GM23338 (cell line): Measurements from ENCODE around the gene PEAK3. TPM values are rescaled to one million over a fixed set of nuclear protein-coding genes. Genes with fewer than 3 reads are reported as not detected.

Source experiments
- ATAC-seq: fragments of 200-7000 bp; cut with Tn5 transposase; 3 replicates; pipeline ENCODE4 v1.9.1; 2020
- DNase-seq: peaks from one replicate; pipeline ENCODE4 v3.0.0-alpha.2; 2015; ENCODE audit warnings: low spot score
- H2AFZ ChIP-seq: fragments of 200-600 bp; sonication (generic); 2 replicates; pipeline ENCODE4 v1.8.0; 2016; ENCODE audit warnings: antibody characterized with exemption, mild to moderate bottlenecking, moderate library complexity
- H3F3A ChIP-seq: fragments of 200-600 bp; sonication (generic); replicated peaks from 2 replicates; pipeline ENCODE4 v1.8.0; 2017; ENCODE audit warnings: antibody characterized with exemption, mixed run types, low read depth
- H3K27ac ChIP-seq: fragments of 200-600 bp; sonication (generic); 2 replicates; pipeline ENCODE4 v1.6.1; 2016; ENCODE audit warnings: low read depth
- H3K27me3 ChIP-seq: fragments of 200-600 bp; sonication (generic); 2 replicates; pipeline ENCODE4 v1.8.0; 2016; ENCODE audit warnings: mild to moderate bottlenecking, mixed run types, moderate library complexity; ENCODE audit not compliant: insufficient read depth
- H3K36me3 ChIP-seq: fragments of 200-600 bp; sonication (generic); 2 replicates; pipeline ENCODE4 v1.8.0; 2016; ENCODE audit warnings: mild to moderate bottlenecking; ENCODE audit not compliant: insufficient read depth
- H3K4me1 ChIP-seq: fragments of 200-600 bp; sonication (generic); 2 replicates; pipeline ENCODE4 v1.8.0; 2016; ENCODE audit warnings: mild to moderate bottlenecking, moderate library complexity; ENCODE audit not compliant: insufficient read depth
- H3K4me2 ChIP-seq: fragments of 200-600 bp; sonication (generic); 2 replicates; pipeline ENCODE4 v1.7.1; 2017; ENCODE audit warnings: mixed run types
- H3K4me3 ChIP-seq: fragments of 200-600 bp; sonication (generic); 2 replicates; pipeline ENCODE4 v1.6.1; 2016; ENCODE audit warnings: mixed run types
- H3K79me2 ChIP-seq: fragments of 200-600 bp; sonication (generic); replicated peaks from 2 replicates; pipeline ENCODE4 v1.8.0; 2017; ENCODE audit warnings: mild to moderate bottlenecking; ENCODE audit not compliant: insufficient read depth
- H3K9me2 ChIP-seq: fragments of 200-600 bp; sonication (generic); 2 replicates; pipeline ENCODE4 v1.8.0; 2017; ENCODE audit not compliant: insufficient read depth
- H4K20me1 ChIP-seq: fragments of 200-600 bp; sonication (generic); replicated peaks from 2 replicates; pipeline ENCODE4 v1.8.0; 2017; ENCODE audit warnings: mild to moderate bottlenecking; ENCODE audit not compliant: insufficient read depth
- H3K27ac Mint-ChIP-seq: 2 replicates; pipeline ENCODE4 v1.8.0; 2020; ENCODE audit warnings: inconsistent platforms, mild to moderate bottlenecking, moderate library complexity, mixed read lengths
- H3K27me3 Mint-ChIP-seq: 3 replicates; pipeline ENCODE4 v1.8.0; 2022; ENCODE audit warnings: low read depth, mild to moderate bottlenecking, moderate library complexity, mixed read lengths, inconsistent platforms; ENCODE audit not compliant: insufficient read depth, poor library complexity
- H3K36me3 Mint-ChIP-seq: 3 replicates; pipeline ENCODE4 v1.8.0; 2021; ENCODE audit warnings: low read depth, mild to moderate bottlenecking, inconsistent platforms, moderate library complexity, mixed read lengths
- H3K4me1 Mint-ChIP-seq: 3 replicates; pipeline ENCODE4 v1.8.0; 2020; ENCODE audit warnings: mild to moderate bottlenecking, inconsistent platforms, mixed read lengths
- H3K4me3 Mint-ChIP-seq: 3 replicates; pipeline ENCODE4 v1.8.0; 2021; ENCODE audit warnings: moderate library complexity, mild to moderate bottlenecking, inconsistent platforms, mixed read lengths
- H3K9me3 Mint-ChIP-seq: 3 replicates; pipeline ENCODE4 v1.8.0; 2020; ENCODE audit warnings: moderate library complexity, mild to moderate bottlenecking, inconsistent platforms, mixed read lengths
- CREB1 ChIP-seq: fragments of 250-450 bp; sonication (Bioruptor Pico); IDR thresholded peaks from 2 replicates; pipeline ENCODE4 v1.5.0; 2020; ENCODE audit warnings: low read depth, mild to moderate bottlenecking, moderate library complexity
- EZH2 ChIP-seq: fragments of 200-600 bp; sonication (generic); IDR thresholded peaks from one replicate; pipeline ENCODE4 v1.8.0; 2017; ENCODE audit warnings: antibody characterized with exemption, mild to moderate bottlenecking, low read depth; ENCODE audit not compliant: unreplicated experiment
- EZH2phosphoT487 ChIP-seq: fragments of 200-600 bp; sonication (generic); IDR thresholded peaks from one replicate; pipeline ENCODE4 v1.8.1; 2018; ENCODE audit warnings: antibody characterized with exemption; ENCODE audit not compliant: unreplicated experiment
- JUNB ChIP-seq: IDR thresholded peaks from one replicate; pipeline ENCODE4 v1.6.1; 2016; ENCODE audit warnings: antibody characterized with exemption; ENCODE audit not compliant: unreplicated experiment
- NANOG ChIP-seq: IDR thresholded peaks from 2 replicates; pipeline ENCODE4 v1.6.1; 2016; ENCODE audit warnings: antibody characterized with exemption, borderline replicate concordance
- POLR2AphosphoS5 ChIP-seq: IDR thresholded peaks from 2 replicates; pipeline ENCODE4 v1.6.1; 2016; ENCODE audit warnings: antibody characterized with exemption, low read depth
- STAT1 ChIP-seq: IDR thresholded peaks from one replicate; pipeline ENCODE4 v1.6.1; 2016; ENCODE audit warnings: antibody characterized with exemption; ENCODE audit not compliant: unreplicated experiment
- ZNF114 ChIP-seq: fragments of 250-450 bp; sonication (Bioruptor Pico); IDR thresholded peaks from 2 replicates; pipeline ENCODE4 v1.5.0; 2020; ENCODE audit warnings: mild to moderate bottlenecking, moderate library complexity
- ZNF331 ChIP-seq: fragments of 250-450 bp; sonication (Bioruptor Pico); IDR thresholded peaks from 2 replicates; pipeline ENCODE4 v1.5.0; 2020; ENCODE audit warnings: low read depth, mild to moderate bottlenecking, moderate library complexity
- polyA plus RNA-seq: library from polyadenylated mRNA; unstranded; fragments of >200 nt; fragmentation: Nextera tagmentation; extraction: Ambion mirVana; gene quantifications from 2 replicates; pipeline ENCODE4 v1.2.1, GENCODE V29; 2016
- total RNA-seq: library from RNA; depleted of rRNA; stranded (reverse); fragments of >200 nt; shearing (Covaris generic); gene quantifications from 2 replicates; pipeline ENCODE4 v1.2.3, GENCODE V29; 2014
- TF ChIP-seq, protein P1 (sequence below): IDR thresholded peaks from one replicate; pipeline ENCODE4 v1.6.1; 2018; ENCODE audit warnings: antibody characterized with exemption; ENCODE audit not compliant: unreplicated experiment
- TF ChIP-seq, protein P2 (sequence below): IDR thresholded peaks from 2 replicates; pipeline ENCODE4 v1.6.1; 2016; ENCODE audit warnings: antibody characterized with exemption
- TF ChIP-seq, protein P3 (sequence below), 2 experiments: fragments of 200-600 bp in 1 of 2; sonication (generic) in 1 of 2; conservative IDR thresholded peaks; 2 replicates each; pipeline versions ENCODE4 v1.5.1 to v1.6.1; 2016 to 2017; ENCODE audit warnings: antibody characterized with exemption in 2 of 2, low read depth in 2 of 2, mild to moderate bottlenecking in 2 of 2, moderate library complexity in 1 of 2
- TF ChIP-seq, protein P4 (sequence below): fragments of 250-450 bp; sonication (Bioruptor Pico); IDR thresholded peaks from 2 replicates; pipeline ENCODE4 v1.5.0; 2020; ENCODE audit warnings: mild to moderate bottlenecking, moderate library complexity

PEAK3 gene
- total and polyA plus RNA-seq, 2 experiments from 2014 or later = not detected

DNA sequence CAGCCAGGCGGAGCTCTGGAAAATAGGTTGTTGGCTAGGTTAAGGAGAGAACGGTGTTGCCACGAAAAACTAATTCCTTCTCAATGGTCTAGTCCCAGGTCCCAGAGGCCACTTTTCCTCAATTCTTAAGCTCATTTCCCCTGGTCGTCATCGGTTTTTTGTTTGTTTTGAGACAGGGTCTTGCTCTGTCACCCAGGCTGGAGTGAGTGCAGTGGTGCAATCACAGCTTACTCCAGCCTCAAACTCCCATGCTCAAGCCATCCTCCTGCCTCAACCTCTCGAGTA, 44.2 kb downstream of the PEAK3 start:
- Mint-ChIP-seq H3K4me1 (peaks cover 45% of the 10 kb centered on the region), H3K27ac (peak overlapping the region; percentile 90; the same call in 1 of the 2 replicates), H3K4me3 (peak overlapping the region; percentile 98), H3K27me3 (peaks cover 19% of the 10 kb centered on the region), H3K36me3 (peaks cover 48% of the 10 kb centered on the region), H3K9me3 (peaks cover 15% of the 10 kb centered on the region; the same call in 2 of the 3 replicates)
- peaks cover 45% of the 10 kb centered on the region for H4K20me1 ChIP-seq
- peaks cover 23% of the 10 kb centered on the region; the same call in 1 of the 2 replicates for H3F3A ChIP-seq
- no peak for ATAC-seq
- no peak overlapping the region for H2AFZ ChIP-seq
- no peak overlapping the region for H3K27ac ChIP-seq
- DNase-seq = no peak
- H3K79me2 ChIP-seq = peaks cover 80% of the 10 kb centered on the region
- H3K4me1 ChIP-seq = peaks cover 32% of the 10 kb centered on the region
- peak overlapping the region; percentile 96 for H3K4me3 ChIP-seq
- H3K4me2 ChIP-seq = peak overlapping the region; percentile 97
- TF ChIP-seq CREB1 (CRISPR knock-in tag) (no peak), EZH2 (no peak), JUNB (no peak), ZNF114 (CRISPR knock-in tag) (no peak), NANOG (no peak), EZH2phosphoT487 (no peak), STAT1 (no peak), ZNF331 (CRISPR knock-in tag) (no peak), POLR2AphosphoS5 (no peak)
- TF ChIP-seq, protein P1, sequence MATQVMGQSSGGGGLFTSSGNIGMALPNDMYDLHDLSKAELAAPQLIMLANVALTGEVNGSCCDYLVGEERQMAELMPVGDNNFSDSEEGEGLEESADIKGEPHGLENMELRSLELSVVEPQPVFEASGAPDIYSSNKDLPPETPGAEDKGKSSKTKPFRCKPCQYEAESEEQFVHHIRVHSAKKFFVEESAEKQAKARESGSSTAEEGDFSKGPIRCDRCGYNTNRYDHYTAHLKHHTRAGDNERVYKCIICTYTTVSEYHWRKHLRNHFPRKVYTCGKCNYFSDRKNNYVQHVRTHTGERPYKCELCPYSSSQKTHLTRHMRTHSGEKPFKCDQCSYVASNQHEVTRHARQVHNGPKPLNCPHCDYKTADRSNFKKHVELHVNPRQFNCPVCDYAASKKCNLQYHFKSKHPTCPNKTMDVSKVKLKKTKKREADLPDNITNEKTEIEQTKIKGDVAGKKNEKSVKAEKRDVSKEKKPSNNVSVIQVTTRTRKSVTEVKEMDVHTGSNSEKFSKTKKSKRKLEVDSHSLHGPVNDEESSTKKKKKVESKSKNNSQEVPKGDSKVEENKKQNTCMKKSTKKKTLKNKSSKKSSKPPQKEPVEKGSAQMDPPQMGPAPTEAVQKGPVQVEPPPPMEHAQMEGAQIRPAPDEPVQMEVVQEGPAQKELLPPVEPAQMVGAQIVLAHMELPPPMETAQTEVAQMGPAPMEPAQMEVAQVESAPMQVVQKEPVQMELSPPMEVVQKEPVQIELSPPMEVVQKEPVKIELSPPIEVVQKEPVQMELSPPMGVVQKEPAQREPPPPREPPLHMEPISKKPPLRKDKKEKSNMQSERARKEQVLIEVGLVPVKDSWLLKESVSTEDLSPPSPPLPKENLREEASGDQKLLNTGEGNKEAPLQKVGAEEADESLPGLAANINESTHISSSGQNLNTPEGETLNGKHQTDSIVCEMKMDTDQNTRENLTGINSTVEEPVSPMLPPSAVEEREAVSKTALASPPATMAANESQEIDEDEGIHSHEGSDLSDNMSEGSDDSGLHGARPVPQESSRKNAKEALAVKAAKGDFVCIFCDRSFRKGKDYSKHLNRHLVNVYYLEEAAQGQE = no peak
- TF ChIP-seq, protein P2, sequence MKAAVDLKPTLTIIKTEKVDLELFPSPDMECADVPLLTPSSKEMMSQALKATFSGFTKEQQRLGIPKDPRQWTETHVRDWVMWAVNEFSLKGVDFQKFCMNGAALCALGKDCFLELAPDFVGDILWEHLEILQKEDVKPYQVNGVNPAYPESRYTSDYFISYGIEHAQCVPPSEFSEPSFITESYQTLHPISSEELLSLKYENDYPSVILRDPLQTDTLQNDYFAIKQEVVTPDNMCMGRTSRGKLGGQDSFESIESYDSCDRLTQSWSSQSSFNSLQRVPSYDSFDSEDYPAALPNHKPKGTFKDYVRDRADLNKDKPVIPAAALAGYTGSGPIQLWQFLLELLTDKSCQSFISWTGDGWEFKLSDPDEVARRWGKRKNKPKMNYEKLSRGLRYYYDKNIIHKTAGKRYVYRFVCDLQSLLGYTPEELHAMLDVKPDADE = no peak
- TF ChIP-seq, protein P3, sequence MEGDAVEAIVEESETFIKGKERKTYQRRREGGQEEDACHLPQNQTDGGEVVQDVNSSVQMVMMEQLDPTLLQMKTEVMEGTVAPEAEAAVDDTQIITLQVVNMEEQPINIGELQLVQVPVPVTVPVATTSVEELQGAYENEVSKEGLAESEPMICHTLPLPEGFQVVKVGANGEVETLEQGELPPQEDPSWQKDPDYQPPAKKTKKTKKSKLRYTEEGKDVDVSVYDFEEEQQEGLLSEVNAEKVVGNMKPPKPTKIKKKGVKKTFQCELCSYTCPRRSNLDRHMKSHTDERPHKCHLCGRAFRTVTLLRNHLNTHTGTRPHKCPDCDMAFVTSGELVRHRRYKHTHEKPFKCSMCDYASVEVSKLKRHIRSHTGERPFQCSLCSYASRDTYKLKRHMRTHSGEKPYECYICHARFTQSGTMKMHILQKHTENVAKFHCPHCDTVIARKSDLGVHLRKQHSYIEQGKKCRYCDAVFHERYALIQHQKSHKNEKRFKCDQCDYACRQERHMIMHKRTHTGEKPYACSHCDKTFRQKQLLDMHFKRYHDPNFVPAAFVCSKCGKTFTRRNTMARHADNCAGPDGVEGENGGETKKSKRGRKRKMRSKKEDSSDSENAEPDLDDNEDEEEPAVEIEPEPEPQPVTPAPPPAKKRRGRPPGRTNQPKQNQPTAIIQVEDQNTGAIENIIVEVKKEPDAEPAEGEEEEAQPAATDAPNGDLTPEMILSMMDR (conservative IDR thresholded peaks at IDR 0.05; ENCODE audit: low read depth in 2 of 2) = no peak
- TF ChIP-seq, protein P4, sequence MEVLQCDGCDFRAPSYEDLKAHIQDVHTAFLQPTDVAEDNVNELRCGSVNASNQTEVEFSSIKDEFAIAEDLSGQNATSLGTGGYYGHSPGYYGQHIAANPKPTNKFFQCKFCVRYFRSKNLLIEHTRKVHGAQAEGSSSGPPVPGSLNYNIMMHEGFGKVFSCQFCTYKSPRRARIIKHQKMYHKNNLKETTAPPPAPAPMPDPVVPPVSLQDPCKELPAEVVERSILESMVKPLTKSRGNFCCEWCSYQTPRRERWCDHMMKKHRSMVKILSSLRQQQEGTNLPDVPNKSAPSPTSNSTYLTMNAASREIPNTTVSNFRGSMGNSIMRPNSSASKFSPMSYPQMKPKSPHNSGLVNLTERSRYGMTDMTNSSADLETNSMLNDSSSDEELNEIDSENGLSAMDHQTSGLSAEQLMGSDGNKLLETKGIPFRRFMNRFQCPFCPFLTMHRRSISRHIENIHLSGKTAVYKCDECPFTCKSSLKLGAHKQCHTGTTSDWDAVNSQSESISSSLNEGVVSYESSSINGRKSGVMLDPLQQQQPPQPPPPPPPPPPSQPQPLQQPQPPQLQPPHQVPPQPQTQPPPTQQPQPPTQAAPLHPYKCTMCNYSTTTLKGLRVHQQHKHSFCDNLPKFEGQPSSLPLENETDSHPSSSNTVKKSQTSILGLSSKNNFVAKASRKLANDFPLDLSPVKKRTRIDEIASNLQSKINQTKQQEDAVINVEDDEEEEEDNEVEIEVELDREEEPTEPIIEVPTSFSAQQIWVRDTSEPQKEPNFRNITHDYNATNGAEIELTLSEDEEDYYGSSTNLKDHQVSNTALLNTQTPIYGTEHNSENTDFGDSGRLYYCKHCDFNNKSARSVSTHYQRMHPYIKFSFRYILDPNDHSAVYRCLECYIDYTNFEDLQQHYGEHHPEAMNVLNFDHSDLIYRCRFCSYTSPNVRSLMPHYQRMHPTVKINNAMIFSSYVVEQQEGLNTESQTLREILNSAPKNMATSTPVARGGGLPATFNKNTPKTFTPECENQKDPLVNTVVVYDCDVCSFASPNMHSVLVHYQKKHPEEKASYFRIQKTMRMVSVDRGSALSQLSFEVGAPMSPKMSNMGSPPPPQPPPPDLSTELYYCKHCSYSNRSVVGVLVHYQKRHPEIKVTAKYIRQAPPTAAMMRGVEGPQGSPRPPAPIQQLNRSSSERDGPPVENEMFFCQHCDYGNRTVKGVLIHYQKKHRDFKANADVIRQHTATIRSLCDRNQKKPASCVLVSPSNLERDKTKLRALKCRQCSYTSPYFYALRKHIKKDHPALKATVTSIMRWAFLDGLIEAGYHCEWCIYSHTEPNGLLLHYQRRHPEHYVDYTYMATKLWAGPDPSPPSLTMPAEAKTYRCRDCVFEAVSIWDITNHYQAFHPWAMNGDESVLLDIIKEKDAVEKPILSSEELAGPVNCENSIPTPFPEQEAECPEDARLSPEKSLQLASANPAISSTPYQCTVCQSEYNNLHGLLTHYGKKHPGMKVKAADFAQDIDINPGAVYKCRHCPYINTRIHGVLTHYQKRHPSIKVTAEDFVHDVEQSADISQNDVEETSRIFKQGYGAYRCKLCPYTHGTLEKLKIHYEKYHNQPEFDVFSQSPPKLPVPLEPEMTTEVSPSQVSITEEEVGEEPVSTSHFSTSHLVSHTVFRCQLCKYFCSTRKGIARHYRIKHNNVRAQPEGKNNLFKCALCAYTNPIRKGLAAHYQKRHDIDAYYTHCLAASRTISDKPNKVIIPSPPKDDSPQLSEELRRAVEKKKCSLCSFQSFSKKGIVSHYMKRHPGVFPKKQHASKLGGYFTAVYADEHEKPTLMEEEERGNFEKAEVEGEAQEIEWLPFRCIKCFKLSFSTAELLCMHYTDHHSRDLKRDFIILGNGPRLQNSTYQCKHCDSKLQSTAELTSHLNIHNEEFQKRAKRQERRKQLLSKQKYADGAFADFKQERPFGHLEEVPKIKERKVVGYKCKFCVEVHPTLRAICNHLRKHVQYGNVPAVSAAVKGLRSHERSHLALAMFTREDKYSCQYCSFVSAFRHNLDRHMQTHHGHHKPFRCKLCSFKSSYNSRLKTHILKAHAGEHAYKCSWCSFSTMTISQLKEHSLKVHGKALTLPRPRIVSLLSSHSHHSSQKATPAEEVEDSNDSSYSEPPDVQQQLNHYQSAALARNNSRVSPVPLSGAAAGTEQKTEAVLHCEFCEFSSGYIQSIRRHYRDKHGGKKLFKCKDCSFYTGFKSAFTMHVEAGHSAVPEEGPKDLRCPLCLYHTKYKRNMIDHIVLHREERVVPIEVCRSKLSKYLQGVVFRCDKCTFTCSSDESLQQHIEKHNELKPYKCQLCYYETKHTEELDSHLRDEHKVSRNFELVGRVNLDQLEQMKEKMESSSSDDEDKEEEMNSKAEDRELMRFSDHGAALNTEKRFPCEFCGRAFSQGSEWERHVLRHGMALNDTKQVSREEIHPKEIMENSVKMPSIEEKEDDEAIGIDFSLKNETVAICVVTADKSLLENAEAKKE (CRISPR knock-in tag) = no peak
- H3K36me3 ChIP-seq = no peaks in the 10 kb centered on the region
- no peaks in the 10 kb centered on the region for H3K27me3 ChIP-seq
- no peaks in the 10 kb centered on the region for H3K9me2 ChIP-seq
